OCI-LY7 (cell line): ENCODE data around the gene RSPH1.

Experiments
- EZH2phosphoT487 ChIP-seq: fragments of 200-600 bp; sonication (generic); IDR thresholded peaks from 2 replicates; pipeline ENCODE4 v1.6.1; 2018; ENCODE audit warnings: low read depth, borderline replicate concordance, mild to moderate bottlenecking, mixed run types, antibody characterized with exemption, low read length, moderate library complexity, mixed read lengths
- TF ChIP-seq, protein P1 (sequence below): fragments of 200-600 bp; sonication (generic); conservative IDR thresholded peaks from 2 replicates; pipeline ENCODE4 v1.5.1; 2014; ENCODE audit warnings: mild to moderate bottlenecking, antibody characterized with exemption, low read length, moderate library complexity, mixed read lengths

GRCh38 chr21:42471206-42471605 lies 24.8 kb downstream of the RSPH1 start:
- TF ChIP-seq, protein P1, sequence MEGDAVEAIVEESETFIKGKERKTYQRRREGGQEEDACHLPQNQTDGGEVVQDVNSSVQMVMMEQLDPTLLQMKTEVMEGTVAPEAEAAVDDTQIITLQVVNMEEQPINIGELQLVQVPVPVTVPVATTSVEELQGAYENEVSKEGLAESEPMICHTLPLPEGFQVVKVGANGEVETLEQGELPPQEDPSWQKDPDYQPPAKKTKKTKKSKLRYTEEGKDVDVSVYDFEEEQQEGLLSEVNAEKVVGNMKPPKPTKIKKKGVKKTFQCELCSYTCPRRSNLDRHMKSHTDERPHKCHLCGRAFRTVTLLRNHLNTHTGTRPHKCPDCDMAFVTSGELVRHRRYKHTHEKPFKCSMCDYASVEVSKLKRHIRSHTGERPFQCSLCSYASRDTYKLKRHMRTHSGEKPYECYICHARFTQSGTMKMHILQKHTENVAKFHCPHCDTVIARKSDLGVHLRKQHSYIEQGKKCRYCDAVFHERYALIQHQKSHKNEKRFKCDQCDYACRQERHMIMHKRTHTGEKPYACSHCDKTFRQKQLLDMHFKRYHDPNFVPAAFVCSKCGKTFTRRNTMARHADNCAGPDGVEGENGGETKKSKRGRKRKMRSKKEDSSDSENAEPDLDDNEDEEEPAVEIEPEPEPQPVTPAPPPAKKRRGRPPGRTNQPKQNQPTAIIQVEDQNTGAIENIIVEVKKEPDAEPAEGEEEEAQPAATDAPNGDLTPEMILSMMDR: no peak
- no peak for TF ChIP-seq EZH2phosphoT487
